ENCODE data around the gene RTN4RL1.
A peak's percentile ranks its signal among the peaks of the same experiment; 100 is the strongest.

RTN4RL1 gene

DNA sequence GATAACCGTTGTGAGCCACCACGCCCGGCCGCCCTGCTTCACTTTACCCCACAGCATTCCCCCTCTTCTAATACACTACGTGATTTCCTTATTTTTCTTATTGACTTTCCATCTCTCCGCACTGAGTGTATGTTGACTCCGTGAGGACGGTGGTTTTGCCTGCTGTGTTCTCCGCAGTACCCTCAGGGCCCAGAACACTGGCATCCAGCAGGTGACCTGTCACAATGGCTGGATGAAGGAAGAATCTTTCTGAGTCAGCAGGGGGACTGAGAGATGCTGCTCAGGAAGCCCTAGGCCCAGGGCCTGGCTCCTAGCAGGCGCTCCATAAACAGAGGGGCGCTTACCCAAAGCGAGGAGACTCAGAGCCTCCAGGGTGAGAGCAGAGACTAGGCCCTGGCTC, 79.5 kb downstream of the RTN4RL1 start:
- no peak for DNase-seq

DNA sequence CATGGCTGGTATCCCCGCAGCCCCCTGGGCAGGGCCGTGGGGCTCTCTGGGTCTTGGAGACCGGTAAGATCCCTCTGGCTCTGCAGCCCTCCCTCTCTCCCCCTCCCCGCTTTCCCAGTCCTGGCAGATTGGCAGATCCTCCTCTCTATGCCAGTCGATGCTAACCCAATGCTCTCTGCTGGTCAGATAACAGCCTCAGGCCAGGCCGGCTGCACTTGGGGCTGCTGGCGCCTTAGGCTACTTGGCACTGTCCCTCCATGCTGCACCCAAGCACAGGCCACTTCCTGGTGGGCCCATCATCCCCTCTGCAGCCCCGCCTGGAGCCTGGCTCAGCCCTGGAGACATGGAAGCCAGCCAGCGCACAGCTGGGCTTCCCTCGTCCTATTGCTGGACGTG, 81.7 kb downstream of the RTN4RL1 start:
- no peak for DNase-seq

DNA sequence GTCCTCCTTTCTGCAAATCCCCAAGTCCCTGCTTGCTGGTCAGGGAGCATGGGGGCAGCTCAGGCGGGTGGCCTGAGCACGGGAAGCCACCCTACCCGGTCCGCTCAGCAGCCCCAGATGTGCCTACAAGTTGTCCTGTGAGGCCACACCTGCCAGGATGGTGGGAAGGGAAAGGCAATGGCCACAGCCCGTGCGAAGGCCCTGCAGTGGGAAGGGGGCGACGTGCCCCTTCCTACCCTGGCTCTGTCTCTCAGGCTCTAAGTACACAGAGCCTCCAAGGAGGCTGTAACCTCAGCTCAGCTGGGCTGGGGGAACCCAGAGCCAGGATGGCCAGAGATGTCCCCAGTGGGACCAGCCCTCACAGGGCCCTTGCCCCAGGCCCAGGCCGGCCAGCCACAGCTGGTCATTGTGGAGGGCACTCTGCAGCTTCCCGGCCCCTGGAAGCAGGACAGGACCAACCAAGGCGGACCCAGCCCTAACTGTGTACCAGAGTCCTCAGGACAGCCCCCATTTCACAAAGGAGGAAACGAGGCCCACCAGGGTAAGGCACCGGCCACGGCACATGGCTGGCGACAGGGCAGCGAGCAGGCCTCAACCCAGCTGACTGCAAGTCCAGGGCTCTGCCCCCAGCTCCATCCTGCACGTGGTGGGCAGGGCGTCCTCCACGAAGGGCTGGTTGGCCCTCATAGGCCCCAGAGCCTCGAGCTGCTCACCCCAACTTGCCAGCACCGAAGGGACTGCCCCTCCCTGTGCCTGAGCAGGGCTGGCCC, 82.3 kb downstream of the RTN4RL1 start:
- no peak for DNase-seq

DNA sequence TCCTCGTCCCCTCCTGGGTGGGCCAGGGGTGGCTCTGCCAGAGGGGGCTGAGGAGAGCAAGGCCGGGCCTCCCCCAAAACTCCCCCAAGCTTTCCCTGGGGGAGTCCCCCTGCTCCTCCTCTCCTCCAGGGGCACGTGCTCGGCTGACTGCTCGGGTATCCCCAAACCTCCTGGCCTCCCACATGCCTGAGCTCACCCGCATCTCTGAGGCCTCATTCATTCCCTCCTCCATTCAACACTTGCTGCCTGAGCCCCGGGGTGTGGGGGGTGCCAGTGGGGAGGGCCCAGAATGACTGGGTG, 83.1 kb downstream of the RTN4RL1 start:
- no peak for DNase-seq

DNA sequence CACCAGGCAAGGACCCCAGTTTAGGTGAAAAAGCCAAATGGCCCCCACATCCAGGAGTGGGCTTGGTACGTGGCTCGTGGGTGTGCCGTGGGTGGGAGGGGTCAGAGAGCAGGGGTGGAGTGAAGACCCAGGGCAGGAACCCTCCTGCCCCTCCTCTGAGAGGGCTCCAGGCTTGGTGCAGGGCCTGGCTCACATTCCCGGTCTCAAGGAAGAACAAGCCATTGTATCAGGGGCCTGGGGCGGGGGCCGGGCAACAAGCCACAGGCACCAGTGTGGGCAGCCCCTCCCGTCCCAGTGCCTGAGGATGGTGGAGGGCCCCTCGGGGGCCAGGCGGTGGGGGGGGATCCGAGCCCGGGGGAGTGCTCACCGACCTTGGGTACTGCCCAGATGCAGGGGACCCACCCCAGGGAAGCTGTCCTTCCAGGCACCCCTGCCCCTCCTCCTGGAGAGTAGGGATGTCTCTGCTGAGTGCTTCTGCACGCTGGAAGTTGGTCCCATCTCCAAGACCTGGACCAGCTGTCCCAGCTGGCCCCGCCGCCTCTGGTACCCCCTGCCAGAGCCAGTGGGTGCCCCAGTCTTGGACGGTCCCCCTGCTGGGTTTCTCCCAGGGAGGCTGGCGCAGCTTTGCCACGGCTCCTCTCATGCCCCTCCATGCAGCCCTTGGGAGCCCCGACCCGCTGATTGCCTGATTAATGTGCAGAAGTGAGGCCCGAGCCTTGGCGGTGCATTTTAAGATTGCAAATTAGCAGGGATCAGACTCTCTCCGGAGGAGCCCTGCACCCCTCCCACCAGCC, 83.7 kb downstream of the RTN4RL1 start:
- no peak for DNase-seq

DNA sequence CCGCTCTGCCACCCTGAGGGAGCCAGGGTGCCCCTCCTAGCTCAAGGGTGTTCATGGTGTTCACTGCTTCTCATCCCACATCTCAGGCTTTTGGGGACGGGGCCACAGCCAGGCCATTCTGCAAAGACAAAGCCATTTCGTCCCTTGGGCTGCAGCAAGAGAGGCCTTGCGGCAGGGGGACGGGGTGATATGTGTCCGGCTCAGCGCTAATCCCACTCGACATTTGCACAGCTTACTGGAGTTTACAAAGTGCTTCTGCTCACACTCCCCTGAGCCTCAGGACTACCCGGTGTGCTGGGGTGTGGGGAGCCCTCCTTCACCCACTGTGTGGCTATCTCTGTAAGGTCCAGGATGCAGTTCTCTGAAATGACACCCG, 84.3 kb downstream of the RTN4RL1 start:
- DNase-seq, result no peak

DNA sequence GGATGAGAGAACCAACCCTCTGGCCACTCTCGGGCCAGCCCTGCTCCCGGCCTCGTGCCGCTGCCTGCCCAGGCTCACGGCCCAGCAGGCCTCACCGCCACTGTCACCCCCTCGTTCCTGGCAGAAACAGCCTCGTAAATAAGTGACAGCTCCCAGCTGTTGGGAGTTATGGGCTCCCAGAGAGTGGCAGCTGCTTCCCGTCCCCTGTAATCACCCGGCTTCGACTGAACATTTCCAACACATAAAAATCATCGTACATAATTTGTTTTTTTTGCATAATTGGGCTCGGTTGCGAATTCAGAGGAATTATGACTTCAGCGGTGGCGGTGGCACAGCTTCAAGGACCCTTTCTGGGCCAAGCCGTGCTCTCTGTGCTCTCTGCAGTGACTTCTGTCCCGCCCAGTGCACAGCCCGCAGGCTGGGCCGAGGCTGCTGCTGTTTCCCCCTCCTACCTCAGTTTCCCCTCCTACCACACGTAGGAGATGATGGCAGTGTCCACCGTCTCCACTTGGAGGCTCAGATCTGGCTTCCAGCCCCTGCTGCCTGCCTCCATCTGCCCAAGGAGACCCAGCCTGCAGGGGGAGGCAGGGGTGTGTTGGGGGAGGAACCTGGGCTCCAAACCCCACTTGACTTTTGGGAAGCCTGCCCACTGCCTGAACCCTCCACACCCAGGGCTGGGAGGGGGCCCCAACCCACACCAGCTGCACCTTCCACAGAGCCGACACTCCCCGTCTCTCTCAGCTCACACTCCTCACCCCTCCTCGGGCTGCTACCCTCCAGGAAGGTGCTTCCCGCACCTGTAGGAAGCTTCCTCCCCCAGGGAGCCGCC, 84.9 kb downstream of the RTN4RL1 start:
- no peak for DNase-seq

DNA sequence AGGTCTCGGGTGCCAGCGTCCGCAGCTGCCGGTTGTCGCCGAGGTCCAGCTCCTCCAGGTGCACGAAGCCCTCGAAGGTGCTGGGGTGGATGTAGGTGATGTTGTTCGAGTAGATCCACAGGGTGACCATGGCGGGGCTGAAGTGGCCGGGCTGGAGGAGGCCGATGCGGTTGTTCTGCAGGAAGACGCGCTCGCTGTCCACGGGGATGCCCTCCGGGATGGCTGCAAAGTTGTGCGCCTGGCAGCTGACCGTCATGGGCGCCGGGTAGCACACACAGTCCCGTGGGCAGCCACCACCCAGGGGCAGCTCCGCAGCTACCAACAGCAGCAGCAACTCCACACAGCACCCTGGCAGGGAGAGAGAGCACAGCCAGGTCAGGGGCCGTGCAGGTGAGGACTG, 87.7 kb downstream of the RTN4RL1 start:
- DNase-seq, result no peak

DNA sequence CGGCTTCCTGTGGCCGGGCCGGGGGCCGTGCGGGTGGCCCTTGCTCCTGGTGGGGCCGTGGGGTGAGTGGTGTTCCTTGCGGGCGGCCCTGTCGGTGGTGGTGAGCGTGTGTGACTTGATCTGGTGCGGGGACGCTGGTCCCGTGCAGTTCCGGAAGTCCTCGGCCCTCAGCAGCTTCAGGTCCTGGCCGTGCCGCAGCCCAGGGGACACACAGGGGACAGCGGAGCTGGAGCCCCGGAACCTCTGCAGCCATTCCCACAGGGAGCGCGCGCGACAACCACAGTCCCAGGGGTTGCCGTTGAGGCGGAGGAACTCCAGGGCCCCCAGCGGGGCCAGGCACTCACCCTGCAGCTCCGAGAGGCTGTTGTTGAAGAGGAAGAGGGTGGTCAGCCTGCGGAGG, 88.4 kb downstream of the RTN4RL1 start:
- no peak for DNase-seq

DNA sequence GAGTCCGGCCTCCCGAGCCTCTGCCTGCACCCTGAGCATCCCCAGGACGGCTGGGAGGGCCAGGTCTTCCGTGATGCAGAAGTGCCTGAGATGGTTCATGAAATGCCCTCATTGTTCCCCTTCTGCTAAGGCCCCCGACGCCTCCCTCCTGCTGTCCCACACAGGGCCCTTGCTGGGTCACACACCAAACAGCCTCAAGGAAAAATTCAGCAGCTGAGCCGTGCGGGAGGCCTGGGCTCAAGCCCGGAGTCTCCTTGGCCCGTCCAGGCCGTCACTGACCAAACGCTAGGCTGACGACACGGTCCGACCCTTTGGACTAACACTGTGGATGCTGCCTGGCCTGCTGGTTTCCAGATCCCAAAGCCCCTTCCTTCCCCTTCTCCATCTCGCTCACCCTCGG, 90.2 kb downstream of the RTN4RL1 start:
- DNase-seq, result no peak

DNA sequence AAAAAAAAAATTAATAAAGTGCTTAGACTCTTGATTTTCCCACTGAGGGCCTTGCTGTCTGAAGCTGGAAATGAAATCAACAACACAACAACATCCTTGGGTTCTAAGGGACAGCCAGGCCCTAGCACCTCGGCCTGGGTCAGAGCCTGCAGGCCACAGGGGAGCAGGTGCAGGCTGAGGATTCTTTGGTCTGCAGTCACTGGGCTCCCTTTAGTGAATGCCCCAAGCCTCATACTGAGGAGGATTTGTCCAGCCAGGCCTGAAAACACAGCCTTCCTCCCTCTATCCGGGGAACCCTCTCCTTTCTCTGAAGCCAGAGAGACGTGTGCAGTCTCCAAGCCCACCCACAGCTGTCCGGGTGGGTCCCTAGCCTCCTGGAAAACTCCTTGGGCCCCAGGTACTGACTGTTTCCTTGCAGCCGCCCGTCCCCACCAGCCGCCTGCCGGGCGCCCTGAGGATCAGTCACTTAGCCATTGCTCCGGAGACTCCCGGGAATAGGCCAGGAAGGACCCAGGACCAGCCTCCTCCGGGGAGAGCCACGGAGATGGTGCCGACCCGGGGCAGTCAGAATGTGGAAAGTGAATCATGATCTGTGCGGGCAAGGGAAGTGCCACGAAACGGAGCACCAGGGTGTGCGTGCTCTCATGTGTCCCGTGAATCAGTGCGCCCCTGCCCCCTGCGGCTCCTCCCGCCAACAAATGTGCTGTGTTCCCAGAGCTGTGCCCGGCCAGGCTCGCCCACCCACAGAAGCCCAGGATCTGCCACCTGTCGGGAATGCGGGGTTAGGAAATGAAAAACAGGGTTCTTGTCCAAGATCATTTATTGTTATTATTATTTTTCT, 91.0 kb downstream of the RTN4RL1 start:
- no peak for DNase-seq

DNA sequence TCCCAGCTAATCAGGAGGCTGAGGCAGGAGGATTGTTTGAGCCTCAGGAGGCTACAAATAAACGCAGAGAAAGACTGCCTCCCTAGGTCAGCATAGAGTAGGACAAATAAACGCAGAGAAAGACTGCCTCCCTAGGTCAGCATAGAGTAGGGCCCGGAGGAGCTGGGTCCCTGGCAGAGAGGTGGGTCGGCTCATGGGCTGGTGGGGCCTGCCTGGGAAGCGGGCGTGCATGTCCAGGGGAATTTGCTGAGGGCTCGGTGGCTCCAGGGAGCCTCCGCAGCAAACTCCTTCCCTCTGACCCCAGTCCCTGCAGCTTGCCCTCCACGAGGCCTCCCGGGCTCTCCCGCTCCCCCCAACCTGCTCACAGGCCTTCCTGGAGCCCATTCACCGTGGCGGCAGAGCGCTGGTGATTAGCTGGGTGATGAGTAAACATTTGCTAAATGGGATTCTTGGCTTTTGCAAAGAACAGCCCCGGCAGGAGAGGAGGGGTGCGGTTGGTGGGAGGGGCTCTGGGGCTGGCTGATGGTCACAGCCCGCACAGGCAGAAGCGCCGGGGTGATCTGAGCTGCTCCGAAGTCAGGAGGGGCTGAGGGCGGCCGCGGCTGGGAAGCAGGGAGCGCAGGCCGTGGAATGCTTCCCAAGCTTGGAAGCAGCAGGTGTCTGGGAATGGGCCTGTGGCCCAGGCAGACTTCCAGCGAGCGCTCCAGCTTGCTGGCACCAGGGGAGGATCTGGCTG, 93.1 kb downstream of the RTN4RL1 start:
- DNase-seq, result peak in 1 of 2 experiments; percentile 41

DNA sequence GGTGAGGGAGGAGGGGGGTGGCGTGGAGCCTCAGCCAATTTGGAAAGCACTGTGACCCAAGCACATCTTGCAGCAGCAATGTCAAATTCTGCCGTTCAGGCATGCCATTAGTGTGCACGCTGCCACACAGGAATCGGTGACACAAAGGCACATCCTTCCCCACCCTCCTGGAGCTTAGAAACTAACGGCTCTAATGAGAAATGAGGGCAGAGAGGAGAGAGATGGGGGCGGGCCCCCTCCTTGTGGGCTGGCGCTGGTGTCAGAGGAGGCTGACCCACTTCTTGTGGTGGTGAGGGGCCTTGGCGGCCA, 94.8 kb downstream of the RTN4RL1 start:
- no peak for DNase-seq

DNA sequence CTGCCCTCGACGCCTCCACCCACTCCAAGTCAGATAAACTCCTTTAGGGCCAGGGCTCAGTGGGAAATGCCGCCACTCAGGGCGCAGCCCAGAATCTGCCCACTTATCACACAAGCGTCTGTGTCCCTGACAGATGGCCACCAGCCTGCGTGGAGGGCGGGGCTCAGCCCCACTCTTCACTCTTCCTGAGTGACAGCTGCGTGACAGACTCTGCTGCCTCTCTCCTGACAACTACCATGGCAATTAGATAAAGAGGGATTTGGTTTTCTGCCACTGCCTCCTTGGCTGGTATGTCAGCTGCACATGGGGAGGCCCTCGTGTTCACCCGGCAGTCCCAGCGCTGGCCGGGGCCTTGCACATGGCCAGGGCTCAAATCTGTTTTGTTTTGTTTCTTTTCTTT, 96.2 kb downstream of the RTN4RL1 start:
- no peak for DNase-seq

DNA sequence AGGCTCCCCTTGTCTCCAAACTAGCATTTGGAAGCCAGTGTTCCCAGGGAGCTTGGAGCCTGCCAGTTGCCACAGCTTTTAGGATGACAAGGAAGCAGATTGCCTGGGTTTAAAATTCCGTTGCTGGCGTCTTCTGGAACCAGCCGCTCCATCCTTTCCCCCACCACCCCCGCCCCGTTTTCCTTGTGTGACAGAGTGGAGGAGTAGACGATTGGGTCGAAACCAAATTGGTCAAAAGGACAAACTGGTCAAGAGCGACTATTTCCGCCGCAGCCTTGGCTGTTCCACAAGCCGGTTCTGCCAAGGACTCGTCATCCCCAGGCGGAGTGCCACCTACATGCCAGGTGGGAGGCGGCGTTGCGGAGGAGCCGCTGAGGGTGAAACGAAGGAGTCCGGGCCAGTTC, 104.2 kb downstream of the RTN4RL1 start:
- DNase-seq, result no peak

DNA sequence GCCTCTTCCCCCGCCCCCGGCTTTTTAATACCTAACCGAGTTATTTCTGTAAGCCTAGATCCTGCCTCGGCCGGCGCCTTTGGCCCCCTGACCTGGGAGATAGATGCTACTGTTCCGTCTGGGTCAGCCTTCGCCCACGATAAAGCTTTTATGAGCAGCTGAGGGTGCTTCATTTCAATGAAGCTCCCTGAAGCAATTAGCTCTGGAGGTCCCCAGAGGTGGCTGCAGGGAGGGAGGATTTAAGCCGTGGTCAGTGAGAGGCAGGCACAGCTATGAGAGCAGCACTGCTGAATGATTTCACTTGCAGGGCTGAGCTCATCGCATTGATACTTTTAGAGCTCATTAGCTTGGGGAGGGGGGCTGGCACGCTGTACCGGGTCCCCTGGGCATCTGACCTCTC, 105.9 kb downstream of the RTN4RL1 start:
- DNase-seq, result no peak

DNA sequence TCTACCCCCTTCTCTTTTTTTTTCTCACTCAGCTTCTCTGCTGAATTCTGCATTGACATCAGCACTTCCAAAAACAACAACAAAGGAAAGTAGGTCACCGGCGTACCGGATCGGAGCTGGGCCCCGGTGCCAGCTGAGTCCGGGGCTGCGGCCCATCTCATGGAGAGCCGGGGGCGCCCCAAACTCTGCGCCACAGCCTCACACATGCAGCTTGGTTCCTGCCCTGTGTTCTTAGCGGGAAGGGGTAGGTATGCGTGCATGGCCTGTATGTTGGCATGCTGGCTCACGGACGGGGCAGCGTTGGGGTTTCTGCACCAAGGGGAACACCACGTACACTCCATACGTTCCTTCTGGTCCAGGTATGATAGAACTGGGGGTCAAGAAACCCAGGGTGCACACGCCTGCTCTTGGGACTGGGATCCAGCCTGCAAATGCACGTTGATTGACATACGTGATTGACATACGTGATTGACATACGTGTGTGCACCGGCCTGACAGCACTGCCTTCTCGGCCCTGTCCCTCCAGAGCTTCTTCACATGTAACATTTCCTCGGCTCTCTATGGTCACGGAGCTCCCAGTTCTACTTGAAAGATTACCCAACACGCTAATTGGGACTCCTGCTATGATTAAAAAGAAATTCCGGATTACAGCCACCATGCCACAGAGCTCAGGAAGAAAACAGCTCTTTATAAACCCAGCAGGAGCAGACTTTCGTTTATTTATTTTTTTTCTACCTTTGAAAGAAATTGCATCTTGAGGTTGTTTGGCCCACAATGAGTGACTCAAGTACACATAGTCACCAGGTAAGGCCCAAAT, 106.6 kb downstream of the RTN4RL1 start:
- DNase-seq, result no peak

DNA sequence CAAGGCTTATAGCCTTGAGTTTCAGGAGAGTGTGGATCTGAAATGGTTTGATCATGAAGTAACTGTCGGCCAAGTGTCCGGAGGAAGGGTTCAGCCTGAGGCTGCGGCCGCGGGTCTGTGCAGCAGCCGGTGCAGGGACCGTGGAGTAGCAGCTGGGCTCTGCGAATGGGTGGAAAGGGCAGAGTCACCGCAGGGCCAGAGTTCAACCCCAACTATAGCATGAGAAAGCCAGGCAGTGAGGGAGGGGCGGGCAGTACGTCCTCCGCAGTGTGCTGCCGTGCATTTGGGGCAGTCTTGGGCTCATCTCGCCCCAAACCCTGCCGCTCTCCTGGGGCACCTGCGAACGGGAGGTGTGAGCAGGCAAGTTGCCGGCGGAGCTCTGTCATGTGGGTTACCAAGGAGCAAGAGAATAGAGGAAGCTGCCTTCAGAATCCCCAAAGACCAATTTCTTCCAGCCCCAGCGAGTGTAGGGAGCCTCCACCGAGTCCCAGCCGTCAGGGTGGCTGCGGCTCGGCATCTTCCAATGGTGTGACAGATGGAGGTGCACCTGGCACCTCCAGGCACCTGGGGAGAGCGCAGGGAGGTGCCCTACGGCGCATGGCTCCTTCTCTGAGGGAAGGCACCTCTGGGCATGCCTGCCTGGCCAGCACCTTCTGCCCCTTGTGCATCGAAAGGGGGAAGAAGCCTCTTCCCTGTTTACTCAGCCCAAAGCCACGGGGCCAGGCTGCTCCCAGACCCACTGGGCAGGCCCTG, 108.0 kb downstream of the RTN4RL1 start:
- no peak for DNase-seq

DNA sequence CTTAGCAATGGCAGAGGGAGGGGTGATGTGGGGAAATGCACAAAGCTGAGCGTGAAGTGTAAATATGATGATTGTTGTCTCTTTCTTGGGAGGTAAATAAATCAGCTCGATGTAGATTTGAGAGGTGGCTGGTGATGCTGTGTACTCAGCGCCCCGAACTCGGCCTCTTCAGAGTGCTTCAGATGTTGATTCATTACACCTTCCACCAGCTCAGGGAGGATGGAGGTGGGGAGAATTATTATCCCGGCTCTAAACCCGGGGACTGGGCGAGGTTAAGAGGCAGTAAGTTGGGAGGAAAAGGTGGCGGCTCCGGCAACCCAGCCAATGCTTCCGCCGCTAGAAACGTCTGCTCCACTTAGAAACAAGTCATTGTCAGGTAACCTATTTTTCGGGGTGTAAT, 108.8 kb downstream of the RTN4RL1 start:
- DNase-seq, result no peak

DNA sequence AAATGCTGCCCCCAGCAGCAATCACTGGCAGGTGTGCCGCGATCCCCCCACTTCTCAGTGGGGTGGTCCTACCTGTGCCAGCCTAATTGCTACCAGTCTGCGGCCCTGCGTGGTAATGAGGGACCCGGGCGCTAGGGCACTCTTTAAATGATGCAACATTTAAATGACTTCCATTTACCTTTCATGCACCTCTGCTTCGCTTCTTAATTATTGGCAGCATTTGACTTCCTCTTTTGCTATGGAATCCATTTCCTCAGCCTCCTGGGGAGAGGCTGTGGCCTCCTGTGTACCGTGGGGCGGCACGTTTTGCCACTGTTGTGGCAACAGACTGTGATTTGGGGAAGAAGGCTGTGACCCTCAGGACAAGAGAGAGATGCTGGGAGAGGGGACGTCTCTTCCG, 109.2 kb downstream of the RTN4RL1 start:
- no peak for DNase-seq

DNA sequence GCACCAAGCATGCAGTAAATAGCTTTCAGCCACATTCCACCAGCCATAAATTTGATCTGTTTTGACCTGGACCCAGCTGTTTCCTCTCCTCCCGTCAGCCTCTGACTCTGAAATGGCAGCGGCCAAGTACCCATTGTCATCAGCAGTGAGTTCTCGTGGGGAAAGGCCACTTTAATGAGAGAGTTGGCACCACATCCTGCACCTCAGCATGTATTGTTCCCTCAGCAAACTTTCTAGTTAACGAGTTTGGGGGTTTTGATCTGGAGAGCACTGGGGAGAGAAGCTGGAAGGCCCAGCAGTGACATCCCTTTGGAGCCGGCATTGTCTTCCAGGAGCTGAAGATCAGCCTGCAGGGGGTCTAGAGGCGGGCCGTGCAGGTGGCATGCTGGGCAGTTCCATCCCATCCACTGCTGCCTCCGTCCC, 110.5 kb downstream of the RTN4RL1 start:
- no peak for DNase-seq

Measured in NCI-H187 (cell line).